Left renal cortex interstitium (tissue), 4 donors: Measurements from ENCODE around the gene BACH2. TPM values are rescaled to one million over a fixed set of nuclear protein-coding genes. Genes with fewer than 3 reads are reported as not detected.
A peak's percentile ranks its signal among the peaks of the same experiment; 100 is the strongest.

ENCODE experiments used
- DNase-seq, 4 donors: peaks; one replicate each; pipeline ENCODE4 v3.0.0-alpha.2; 2013; ENCODE audit warnings: low read depth in 4 of 4, low spot score in 2 of 4, missing footprints in 1 of 4
- polyA plus RNA-seq, 4 donors: library from polyadenylated mRNA; unstranded; fragments of 120-200 nt; gene quantifications; one replicate each; pipeline ENCODE4 v1.2.1, GENCODE V29; 2013; ENCODE audit not compliant: insufficient read length in 4 of 4

Gene BACH2
- polyA plus RNA-seq, 4 donors = 9.1 to 9.9 (median 9.5) TPM

DNA sequence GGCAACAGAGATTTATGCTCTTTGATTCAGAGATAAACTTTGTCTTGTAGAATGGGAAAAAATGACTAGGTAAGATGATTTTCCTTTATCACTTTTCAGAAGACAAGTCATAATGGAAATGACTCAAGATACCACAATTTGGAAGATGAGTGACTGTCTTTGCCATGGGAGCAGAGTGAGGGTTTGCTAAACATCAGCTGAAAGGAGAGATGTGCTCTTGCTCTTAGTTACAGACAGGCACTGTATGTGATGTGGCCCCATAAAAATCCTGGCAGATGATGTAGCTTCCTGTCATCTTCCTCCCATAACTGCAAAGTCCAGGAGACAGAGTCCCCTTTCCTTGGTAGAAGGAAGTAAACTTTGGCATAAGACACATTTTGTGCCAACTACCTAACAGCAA, 47.6 kb downstream of the BACH2 start:
- DNase-seq = no peak

DNA sequence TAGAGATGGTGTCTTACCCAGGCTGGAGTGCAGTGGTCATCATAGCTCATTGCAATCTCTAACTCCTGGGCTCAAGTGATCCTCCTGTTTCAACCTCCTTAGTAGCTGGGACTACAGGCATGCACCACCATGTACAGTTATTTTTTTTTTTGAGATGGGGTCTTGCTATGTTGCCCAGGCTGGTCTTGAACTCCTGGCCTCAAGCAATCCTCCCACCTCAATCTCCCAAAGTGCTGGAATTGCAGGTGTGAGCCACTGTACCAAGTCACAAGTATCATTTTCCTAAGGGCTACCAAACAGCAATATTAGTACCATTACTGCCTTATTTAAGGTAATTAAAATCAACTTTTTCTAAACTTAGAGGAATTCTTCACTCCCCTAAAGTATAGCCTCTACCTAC, 49.4 kb downstream of the BACH2 start:
- DNase-seq = no peak

DNA sequence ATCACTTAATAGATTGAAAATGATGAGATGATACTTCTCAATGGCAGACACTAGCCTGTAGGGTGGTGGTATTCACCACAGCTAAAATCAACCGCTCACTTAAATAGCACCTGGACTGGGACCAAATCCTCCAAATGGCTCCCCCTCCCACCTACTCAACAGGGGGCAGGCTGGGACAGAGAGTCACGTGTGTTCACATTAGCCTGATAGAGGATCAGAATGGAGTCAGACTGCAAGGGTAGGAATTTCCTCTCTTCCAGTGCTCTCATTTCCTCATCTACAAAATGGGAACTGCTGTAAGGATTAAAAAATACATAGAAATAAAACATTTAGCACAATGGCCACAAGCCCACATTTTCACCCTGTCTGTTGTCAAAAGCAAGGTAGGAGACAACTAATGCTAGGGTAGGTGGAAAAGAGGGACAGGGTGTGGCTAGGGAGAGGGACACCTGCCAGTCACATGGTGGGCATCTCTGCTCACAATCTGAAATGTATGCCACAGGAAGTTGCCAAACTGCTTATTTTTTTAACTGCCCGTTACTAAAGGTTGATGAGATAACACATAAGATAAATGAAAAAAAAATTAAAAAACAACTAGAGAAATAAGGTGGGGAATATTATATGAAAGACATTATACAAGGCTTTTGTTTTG, 55.3 kb downstream of the BACH2 start:
- DNase-seq = no peak

DNA sequence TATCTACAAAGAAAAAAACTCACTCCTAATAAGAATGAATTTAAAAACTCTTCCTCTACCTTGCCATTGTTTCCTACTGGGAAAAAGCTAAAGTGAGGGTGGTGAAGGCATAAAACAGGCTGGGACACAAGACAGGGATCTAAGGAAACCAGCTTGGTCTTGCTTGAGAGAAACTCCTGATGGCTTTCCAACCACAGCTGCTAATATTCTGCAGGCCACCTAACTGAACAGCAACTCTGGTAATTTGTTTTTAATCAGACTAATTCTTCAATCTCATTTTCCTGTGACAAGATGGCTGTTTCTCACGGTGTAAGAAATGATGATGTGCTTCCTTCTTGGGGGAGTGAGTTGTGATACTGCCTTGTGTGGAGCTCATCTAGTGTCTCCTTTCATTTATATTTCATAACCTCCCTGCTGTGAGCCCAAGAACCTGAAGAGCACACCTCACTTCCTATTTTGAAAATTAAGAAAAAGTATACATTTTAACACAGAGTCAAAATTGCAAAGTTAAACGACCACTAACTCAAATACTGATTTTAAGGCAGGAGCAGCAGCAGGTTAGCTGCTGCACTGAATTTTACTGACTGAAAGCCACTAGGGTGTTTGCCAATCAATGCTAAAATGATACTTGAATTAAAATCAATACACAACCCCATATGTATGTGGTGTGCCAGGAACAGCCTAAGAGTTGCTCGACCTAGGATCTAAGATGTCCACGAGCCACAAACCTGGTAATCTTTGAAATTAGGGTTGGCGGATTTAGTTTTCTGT, 58.0 kb downstream of the BACH2 start:
- DNase-seq = no peak

DNA sequence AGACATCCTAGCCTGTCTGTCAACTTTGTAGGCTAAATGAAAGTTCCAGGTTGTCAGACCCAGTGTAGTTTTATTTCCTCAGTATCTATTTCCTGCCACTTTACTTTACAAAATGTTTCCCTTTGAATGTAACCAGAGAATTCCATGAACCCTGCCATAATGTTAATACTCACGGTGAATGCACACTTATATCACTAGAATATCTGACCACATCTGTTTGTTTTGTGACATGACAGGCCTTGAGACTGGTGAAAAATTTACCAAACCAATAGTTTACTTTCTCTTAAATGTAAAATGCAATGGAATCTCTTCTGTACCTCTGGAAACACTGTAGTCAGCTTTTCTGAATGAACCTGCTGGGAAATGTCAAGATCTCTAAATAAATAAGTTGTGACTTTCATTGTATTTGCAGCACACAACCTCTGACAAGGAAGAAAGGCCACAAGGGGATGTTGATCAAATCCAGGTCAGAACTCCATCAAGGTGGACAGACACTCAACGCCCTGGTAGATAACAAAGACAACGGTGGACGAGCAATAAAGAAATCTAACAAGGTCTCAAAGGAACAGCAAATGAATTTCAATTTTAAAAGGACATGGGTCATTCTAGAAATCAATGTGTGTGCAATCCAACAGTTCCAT, 59.2 kb downstream of the BACH2 start:
- DNase-seq = no peak

DNA sequence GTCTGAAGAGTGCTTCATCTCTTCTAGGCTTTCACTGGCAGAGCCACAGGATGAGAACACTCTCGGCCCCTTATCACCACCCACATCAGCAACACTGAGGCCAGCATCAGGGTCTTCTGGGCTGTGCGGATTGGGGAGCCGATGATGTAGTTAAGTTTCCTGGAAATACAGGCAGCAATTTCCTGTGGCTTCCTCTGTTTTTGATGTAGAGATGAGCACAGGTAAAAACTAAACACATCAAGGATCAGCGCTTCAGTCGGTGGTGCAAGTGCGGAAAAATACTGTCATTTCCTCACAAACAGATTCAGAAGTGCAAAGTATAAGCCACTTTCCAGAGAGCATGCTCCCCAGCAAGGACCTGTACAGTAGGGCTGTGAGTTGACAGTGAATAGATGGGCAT, 62.6 kb downstream of the BACH2 start:
- no peak for DNase-seq

DNA sequence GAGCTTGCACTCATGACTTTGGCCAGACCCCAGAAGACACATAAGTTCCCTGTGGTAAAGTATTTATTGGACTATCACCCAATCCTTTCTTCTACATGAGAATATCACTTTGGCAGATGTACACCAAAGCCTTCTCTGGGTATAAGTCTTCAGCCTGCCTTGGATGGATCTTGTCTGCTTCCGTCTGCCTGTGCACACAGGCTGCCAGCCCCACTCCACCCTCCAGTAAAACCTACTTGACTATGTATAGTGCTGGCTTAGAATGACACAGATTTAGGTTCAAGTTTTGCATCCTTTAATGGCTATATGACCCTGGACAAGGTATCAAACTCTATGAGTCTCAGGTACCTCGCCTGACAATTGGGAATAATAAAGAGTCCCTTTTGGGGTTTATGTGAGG, 63.4 kb downstream of the BACH2 start:
- DNase-seq = no peak

DNA sequence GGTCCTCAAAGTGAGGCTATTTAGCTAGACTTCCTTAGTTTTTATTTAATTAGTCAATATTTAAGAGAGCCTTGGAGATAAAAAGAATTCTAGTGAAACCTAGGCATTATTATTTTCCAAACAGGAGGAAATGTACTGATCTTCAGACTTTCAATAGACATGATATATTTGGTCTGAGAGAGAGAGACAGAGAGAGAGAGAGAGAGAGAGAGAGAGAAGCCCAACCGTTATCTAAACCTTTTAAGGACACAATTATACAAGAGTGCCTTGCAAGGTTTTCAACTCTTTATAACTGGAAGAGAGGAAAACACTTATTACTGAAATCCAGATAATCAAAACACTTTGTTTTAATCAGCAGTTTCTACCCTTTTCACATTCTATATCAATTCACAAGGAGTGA, 64.8 kb downstream of the BACH2 start:
- DNase-seq = no peak

DNA sequence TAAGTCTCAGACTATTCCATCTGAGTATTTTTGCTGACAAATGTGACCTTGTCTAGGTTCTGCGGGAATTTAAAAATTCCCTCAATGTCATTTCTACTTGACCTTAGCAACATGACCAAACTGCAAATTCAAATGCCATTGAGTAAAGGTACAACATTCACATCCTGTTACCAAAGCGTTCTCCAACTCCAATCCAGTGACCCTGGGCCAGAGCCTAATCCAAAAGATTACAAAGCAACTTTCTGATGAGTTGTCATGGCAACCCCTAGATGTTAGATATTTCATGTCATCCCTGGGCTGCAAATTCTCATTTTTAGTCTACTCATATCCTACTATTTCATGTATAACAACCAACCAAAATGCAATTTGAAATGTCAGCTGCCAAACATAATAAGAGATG, 65.3 kb downstream of the BACH2 start:
- DNase-seq = no peak

DNA sequence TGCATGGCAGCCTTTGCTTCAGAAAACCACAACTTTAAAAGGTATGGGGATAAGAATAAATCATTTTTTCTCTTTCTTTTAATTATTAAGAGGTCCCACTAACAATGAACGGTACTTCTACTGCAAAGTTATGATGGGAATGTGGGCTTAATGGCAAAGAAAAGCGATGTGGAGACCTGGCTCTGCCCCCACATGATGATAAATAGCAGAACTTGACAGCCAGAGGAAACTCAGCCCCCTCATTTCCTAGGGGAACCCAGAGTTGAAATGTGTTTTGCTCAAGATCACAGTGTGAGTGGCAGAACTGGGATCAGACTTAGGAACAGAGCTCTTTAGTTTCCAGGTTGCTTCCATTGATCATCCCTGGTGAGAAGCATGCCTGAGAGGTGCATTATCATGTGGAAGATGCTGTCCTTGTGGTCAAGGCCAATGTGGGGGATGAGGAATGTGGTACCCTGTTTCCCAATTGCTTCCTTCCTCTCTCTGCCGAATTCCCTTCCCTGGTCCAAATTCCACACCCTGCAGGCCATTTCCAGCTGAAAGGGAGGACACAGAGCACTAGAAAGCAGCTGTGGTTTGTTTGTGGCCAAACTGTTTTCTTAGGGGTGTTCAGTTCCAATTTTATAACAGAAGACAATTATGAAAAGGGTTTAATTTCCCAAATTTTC, 66.0 kb downstream of the BACH2 start:
- no peak for DNase-seq

DNA sequence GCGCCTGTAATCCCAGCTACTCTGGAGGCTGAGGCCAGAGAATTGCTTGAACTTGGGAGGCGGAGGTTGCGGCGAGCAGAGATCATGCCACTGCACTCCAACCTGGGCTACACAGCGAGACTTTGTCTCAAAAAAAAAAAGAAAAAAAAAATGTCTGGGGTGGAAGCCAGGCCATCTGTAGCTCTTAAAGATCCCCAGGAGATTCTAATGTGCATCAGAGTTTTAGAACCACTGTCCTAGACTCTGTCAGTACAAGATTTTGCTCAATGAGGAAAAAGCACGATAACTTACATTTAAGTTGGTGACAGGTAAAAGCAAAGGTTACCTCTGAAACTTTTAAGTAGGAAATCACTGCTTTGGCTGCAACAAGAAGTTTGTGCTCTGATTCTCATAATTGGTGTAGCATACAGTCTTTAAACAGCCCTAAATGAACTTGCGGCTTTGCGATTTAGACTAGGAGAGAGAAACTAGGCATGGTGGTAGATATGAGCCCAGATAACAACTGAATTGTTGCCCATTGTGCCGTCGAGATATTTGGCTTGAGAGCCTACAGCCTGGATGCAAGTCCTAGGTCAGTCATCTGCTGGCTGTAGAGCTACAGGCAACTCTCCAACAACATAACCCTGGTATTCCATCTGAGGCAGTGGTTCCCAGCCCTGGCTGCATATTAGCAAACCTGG, 67.2 kb downstream of the BACH2 start:
- DNase-seq = no peak

DNA sequence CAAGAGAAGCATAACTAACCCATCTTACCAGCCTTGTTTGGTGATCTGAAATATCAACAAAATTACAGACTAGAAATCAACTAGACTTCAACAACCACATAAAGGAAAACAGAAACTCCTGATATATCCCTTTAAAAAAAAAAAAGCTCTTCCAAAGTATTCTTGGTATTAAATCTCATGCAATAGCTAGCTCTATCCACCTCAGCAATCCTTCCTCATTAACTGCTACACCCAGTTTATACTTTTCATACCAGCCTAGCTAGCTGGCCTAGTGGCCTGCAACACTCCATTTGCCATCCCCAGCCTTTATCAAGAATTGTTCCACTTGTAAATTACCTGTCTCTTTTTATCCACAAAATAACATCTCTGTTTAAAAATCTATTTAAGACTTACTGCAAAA, 69.0 kb downstream of the BACH2 start:
- DNase-seq = no peak

DNA sequence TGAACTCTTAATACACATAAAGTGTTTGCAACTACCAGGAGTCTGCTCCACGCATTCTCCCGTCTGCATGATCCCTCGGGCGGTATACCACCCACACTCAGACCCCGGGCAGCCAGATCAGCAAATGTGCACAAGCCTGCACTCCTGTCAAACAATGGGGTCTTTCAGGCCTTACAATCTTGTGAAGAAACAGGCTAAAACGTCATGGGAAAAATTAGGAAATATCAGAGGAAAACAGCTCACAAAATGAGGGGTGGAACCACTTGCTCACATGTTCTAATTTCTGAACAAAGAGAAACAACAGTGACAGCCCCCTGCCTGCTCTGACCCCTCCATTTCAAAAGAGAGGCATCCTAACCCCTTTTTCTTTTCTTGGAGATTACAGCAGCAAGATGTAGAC, 69.4 kb downstream of the BACH2 start:
- DNase-seq = no peak

DNA sequence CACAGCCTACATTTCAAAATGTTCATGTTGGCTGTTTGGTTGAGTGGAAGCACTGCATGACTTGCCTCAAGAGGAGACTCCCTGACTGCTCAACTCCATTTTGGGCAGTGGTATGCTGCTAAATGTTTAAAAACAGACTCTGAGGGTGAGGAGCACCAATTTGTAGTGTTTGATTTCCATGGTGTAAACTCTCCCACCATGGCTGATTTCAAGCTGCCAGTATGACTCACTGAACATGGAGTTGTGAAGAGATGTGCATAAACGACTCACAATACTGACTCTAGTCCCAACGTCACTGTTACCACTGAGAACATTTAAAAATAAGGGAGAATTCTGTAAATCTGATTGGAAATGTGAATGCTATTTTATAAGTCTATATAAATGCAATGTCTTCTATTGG, 70.4 kb downstream of the BACH2 start:
- DNase-seq = no peak

DNA sequence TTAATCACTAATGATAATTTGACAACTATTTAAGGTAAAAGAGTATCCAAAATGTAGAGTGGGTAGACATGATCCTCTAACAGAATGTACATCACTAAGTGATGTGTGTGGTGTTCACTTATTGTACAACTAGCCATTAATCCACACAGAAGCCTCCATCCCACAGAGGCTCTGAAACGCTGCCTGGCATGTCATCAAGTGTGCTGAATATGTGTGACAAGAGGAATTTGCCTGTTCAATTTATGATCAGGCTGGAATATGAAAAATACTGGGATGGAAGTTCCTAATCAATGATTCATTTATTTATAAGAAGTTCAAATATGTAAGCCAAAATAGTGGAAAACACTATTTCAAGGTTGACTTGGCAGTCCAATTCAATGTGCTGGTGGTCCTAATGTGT, 72.4 kb downstream of the BACH2 start:
- no peak for DNase-seq

DNA sequence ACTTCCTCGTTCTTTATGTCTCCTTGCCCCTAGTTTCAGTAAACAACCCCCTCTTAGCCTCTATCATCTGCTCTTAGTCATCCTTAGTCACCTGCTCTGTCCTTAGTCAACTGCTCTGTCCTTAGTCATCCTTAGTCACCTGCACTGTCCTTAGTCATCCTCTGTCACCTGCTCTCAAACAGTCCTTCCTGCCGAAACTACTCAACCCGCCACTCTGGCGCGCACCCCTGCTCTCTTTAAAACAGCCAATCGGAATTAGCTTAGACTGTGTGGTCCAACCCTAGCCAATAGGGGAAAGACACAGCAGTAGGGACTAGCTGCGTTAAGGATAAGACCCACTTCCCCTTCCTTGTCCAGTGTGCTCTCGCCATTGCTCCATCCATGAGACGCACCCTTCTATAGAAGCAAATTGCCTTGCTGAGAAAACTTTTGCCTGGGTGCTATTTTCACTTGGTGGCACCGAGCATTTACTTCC, 73.9 kb downstream of the BACH2 start:
- no peak for DNase-seq

DNA sequence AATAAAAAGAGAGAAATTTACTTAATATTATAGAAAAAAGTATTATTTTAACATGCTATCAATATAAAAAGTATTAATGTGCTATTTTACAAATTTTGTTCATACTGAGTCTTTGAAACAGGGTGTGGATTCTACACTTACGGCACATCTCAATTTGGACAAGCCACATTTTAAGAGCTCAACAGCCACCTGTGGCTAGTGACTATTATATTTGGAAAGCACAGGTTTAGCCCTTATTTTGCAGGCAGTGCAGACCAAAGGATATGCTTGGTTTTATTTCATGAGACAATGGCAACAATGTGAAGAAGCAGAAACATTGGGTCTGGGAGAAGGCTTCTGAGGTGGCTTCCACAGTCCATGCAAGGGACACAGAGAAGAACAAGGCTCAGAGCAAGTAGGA, 74.6 kb downstream of the BACH2 start:
- no peak for DNase-seq

DNA sequence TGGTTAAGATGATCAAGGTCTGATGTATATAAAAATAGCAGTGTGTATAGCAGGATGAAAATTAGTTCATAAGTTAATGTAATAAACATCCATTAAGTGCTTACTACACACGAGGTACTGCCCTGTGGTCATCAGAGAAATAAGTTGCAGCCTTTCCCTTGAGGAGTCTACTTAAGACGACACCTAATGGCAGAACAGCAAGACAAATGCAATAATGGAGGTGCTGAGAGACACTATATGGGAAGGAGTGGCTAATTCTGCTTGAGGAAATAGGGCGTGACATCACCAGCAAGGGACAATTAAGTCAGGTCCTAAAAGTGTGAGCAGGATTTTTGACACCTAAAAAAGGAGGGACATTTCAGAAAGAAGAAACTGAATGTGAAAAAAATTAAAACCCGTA, 75.2 kb downstream of the BACH2 start:
- no peak for DNase-seq

DNA sequence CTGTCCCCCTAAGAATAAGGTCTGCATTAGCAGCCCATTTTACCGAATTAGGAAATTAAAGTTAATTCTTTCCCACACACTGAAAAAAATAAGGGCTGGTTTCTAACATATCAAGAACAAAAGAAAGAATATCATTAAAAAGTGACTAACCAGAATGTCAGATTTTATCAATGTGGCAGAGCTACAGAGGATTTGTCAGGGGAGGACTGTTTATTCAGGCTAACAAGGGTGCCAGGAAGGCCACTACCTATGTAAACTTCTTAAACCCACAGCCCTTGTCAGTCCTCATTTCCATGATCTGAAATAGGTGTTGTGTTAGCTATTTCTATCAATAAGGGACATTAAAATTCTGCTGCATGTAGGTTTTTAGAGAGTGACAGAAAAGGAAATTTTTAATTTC, 76.4 kb downstream of the BACH2 start:
- no peak for DNase-seq

DNA sequence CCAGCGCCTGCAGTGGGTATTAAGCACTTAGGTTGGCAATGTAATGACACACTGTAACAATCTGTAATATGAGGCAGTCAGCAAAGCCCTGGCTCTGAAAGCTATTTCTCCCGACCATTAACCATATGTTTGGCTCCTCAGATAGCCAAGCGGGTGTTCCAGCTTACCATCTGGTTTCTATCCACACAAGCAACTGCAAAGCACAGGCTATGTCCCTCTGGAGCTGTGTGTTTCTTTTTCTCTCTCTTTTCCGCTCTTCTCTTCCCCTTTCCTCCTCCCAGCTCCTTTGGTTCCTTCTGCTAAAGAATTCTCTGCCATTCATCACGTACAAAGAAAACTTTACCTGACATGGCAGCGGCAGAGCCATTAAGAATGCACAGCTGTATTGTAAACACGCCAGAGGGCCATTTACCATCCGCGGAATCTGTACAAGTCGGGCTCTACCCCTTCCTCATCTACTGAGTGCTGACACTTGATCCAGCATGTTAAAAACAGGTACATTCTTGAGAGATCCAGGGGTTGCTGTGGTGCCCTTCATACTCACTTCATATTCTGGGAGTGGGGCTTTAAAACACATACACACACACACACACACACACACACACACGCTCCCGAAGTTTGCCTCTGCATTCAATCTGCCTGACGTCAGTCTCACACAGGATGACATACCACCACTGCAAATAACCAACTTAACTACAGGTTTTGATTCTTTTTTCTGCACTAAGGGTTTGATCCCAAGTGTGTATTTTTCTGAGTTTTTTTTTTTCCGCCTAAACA, 77.2 kb downstream of the BACH2 start:
- peak; percentile 63 to 85 (median 76) for DNase-seq
